SIG-M5 treated with dmso at 0.1 percent for 504 hours (cell line): ENCODE data around the gene SMAD9.

Source experiments
- DNase-seq: peaks from one replicate; lab custom pipeline; 2025; ENCODE audit not compliant: unreplicated experiment; lab: John Stamatoyannopoulos, UW

Gene SMAD9

GRCh38 chr13:36818804-36819738, 101.0 kb downstream of the SMAD9 start, which contains the start of gene RFXAP:
Gene RFXAP (plus strand): TSS chr13:36819222. CDS start chr13:36819358, 136 bp downstream.
- peak; percentile 79 for DNase-seq

GRCh38 chr13:36817996-36818803, 101.8 kb downstream of the SMAD9 start:
- no peak for DNase-seq

GRCh38 chr13:36815062-36815461, 105.0 kb downstream of the SMAD9 start:
- peak; percentile 25 for DNase-seq

GRCh38 chr13:36814465-36814864, 105.6 kb downstream of the SMAD9 start:
- no peak for DNase-seq

- DNase-seq, result no peak
Observed at GRCh38 chr13:36813225-36813624, 106.8 kb downstream of the SMAD9 start.

- no peak for DNase-seq
Observed at GRCh38 chr13:36807616-36808015, 112.4 kb downstream of the SMAD9 start.

GRCh38 chr13:36806102-36806501, 113.9 kb downstream of the SMAD9 start:
- peak; percentile 5 for DNase-seq

GRCh38 chr13:36804588-36804987, 115.5 kb downstream of the SMAD9 start:
- DNase-seq, result no peak

- DNase-seq, result no peak
Observed at GRCh38 chr13:36801035-36801434, 119.0 kb downstream of the SMAD9 start.

GRCh38 chr13:36796052-36796451, 124.0 kb downstream of the SMAD9 start:
- DNase-seq, result no peak

GRCh38 chr13:36795463-36795862, 124.6 kb downstream of the SMAD9 start:
- DNase-seq, result no peak
